Skeletal muscle satellite cell (primary cell): Measurements from ENCODE around the gene FCER1G.
A peak's percentile ranks its signal among the peaks of the same experiment; 100 is the strongest.

Experiments
- H3K27me3 ChIP-seq: 2 replicates; pipeline ENCODE4 v1.7.0; 2013; ENCODE audit warnings: low read length; ENCODE audit not compliant: control insufficient read depth, insufficient read depth
- H3K36me3 ChIP-seq: 2 replicates; pipeline ENCODE4 v1.7.0; 2013; ENCODE audit warnings: mild to moderate bottlenecking, control low read depth, low read length; ENCODE audit not compliant: insufficient read depth
- H3K4me1 ChIP-seq: 2 replicates; pipeline ENCODE4 v1.7.0; 2013; ENCODE audit warnings: low read length; ENCODE audit not compliant: control insufficient read depth, insufficient read depth
- H3K4me2 ChIP-seq: 2 replicates; pipeline ENCODE4 v1.7.0; 2013; ENCODE audit warnings: mild to moderate bottlenecking, low read length
- H3K4me3 ChIP-seq: 2 replicates; pipeline ENCODE4 v1.7.0; 2013; ENCODE audit warnings: low read length
- H3K9ac ChIP-seq: 2 replicates; pipeline ENCODE4 v1.7.0; 2013; ENCODE audit warnings: mild to moderate bottlenecking, low read depth, low read length, moderate library complexity
- H3K9me3 ChIP-seq: replicated peaks from 2 replicates; pipeline ENCODE4 v1.7.0; 2013; ENCODE audit warnings: mild to moderate bottlenecking, control low read depth, low read length

The FCER1G gene

DNA sequence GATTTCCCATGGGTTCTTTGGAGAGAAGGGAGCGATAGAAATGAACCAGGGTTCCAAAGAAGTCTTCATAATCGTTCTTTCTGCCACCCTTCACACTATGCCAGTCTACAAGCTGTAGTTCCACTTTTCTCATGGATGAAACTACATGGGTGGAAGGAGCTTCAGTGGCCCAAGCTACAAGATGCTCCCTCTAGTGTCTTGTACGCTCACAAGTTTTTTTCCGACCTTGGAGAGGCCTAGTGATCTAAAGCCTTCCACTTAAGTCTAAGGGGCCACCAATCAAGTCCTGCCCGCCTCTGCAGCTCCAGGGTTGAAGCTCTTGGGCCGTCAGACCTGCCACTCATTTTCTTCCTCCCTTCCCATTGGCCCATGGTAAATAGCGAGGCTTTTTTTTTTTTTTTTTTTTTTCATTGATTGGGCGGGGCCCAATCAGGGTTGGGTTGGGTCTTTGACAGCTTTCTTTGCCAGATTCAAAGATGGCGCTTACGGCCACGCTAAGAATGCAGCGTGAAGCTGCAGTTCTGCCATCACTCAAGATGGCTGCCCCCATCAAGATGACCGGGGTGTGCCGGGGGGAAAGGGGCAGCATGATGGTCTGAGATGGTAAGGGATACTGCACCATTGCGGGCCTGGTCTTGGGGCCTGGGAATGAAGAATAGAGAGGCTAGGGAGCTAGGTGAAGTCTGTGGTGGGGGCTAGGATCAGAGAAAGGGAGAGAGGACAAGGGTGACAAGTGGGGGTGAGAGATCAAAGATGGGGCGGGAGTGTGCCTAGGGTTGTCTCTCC is 10.6 kb downstream of the FCER1G start, which contains the start of gene TOMM40L:
TOMM40L (plus strand) TSS at position 527 of the 786 bp plus-strand sequence. CDS start 430 bp downstream, outside the sequence.
- Histone ChIP-seq H3K36me3 (peaks cover 19% of the 10 kb centered on the region), H3K4me3 (peak within 1 kb of the TSS; percentile 93), H3K9me3 (no peaks in the 10 kb centered on the region), H3K4me2 (peak within 1 kb of the TSS; percentile 87), H3K4me1 (peaks cover 20% of the 10 kb centered on the region), H3K9ac (peak within 1 kb of the TSS; percentile 88), H3K27me3 (no peaks in the 10 kb centered on the region)

DNA sequence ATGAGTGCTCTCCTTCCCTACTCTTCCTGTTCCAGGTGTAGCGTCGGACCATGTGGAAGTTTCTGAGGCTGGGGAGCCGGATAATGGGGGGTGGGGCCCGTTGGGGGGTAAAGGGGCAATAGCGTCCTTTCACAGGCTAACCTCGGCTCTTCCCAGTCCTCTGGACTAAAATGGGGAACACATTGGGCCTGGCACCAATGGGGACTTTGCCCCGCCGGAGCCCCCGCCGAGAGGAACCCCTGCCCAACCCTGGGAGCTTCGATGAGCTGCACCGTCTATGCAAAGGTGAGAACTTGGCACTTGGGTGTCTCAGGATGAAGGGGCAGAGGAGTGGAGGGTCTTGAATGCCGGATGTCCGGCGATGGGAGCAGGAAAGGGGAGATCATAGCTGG is 11.2 kb downstream of the FCER1G start:
- Histone ChIP-seq H3K9me3 (no peaks in the 10 kb centered on the region), H3K36me3 (peaks cover 19% of the 10 kb centered on the region), H3K4me3 (peak overlapping the region; percentile 93), H3K27me3 (no peaks in the 10 kb centered on the region), H3K4me1 (peaks cover 20% of the 10 kb centered on the region), H3K4me2 (peak overlapping the region; percentile 87), H3K9ac (peak overlapping the region; percentile 88)

DNA sequence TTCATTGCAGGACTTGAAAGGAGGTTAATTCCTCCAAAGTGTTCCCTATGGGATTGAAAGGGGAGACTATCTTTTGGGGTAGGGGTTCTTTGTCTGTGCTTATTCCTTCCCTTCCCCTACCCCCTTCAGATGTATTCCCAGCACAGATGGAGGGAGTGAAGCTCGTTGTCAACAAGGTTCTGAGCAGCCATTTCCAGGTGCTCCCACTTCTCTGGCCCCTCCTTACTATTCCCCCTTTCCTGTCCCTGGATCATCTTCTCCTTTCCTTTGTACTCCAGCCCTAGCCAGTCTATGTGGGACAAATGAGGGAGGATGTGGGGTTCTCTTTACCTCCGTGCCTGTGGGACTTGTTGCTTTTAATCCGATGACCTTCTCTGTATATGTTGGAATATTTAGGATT is 11.7 kb downstream of the FCER1G start:
- H3K4me1 ChIP-seq = peaks cover 20% of the 10 kb centered on the region
- peaks cover 19% of the 10 kb centered on the region for H3K36me3 ChIP-seq
- peak overlapping the region; percentile 93 for H3K4me3 ChIP-seq
- H3K27me3 ChIP-seq = no peaks in the 10 kb centered on the region
- H3K4me2 ChIP-seq = peak overlapping the region; percentile 87
- no peaks in the 10 kb centered on the region for H3K9me3 ChIP-seq
- peak overlapping the region; percentile 88 for H3K9ac ChIP-seq

DNA sequence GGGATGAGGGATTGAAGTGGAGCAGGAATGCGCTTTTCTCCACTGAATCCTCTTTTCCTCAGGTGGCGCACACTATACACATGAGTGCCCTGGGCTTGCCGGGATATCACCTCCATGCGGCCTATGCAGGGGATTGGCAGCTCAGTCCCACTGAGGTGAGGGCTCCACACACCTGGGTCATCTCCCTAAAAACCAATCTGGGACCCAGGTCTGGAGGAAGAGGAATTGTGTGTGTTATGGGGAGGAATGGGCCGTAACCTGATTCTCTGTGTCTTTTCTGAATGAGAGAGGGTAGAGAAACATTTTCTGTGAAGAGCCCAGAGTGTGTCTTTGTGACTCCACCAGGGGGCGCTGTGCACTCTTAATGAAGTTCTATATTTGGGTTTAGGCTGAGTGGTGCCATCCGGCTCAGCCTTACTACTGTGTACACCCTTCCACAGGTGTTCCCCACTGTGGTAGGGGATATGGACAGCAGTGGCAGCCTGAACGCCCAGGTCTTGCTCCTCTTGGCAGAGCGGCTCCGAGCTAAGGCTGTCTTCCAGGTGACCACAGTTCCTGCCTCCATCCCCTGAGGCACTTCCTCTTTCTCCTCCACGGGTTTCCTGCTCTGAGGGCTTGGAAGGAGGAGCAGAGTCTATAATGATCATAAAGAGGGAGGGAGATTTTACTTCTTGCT is 12.2 kb downstream of the FCER1G start:
- Histone ChIP-seq H3K27me3 (no peaks in the 10 kb centered on the region), H3K4me2 (peak overlapping the region; percentile 87), H3K4me3 (peak overlapping the region; percentile 93), H3K9ac (peak overlapping the region; percentile 88), H3K36me3 (peaks cover 19% of the 10 kb centered on the region), H3K9me3 (no peaks in the 10 kb centered on the region), H3K4me1 (peaks cover 20% of the 10 kb centered on the region)

DNA sequence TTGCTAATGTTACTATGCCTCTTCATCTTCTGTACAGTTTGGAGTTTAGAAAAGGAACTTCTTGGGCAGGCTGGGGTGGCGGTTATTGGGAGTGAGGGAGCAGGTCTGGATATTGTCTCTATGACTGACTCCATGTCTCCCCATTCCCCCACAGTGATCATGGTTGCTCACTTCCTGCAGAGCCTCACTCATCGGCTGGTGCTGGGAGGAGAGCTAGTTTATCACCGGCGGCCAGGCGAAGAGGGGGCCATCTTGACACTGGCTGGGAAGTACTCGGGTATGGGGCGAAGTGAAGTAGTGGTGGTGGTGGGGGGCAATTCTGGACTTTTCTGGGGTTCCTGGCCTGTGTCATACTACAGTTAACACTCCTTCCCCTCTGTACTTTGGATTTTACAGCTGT is 12.9 kb downstream of the FCER1G start:
- no peaks in the 10 kb centered on the region for H3K27me3 ChIP-seq
- peaks cover 20% of the 10 kb centered on the region for H3K4me1 ChIP-seq
- no peak overlapping the region for H3K4me3 ChIP-seq
- peaks cover 19% of the 10 kb centered on the region for H3K36me3 ChIP-seq
- H3K4me2 ChIP-seq = no peak overlapping the region
- H3K9me3 ChIP-seq = no peaks in the 10 kb centered on the region
- H3K9ac ChIP-seq = no peak overlapping the region

DNA sequence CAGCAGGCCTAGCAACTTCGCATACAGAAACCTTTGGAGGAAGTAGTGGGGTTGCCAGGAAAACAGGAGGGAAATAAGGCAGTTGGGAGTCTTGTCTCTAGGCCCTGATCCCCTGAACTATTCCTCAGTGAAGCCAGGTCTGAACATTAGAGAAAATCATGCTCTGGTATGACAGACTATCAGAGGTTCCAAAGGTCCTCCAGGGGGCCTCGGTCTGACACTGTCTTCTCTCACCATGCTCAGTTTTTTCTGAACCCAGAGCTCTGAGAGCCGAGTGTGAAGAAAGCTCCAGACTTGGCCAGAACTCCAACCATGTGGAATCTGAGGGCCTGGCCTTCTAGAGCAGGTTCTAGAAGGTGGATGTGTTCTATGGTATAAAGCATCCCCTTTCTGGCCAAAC is 14.8 kb downstream of the FCER1G start:
- H3K27me3 ChIP-seq = no peaks in the 10 kb centered on the region
- peaks cover 20% of the 10 kb centered on the region for H3K4me1 ChIP-seq
- no peaks in the 10 kb centered on the region for H3K9me3 ChIP-seq
- no peak overlapping the region for H3K9ac ChIP-seq
- H3K4me2 ChIP-seq = no peak overlapping the region
- H3K36me3 ChIP-seq = peaks cover 19% of the 10 kb centered on the region
- no peak overlapping the region for H3K4me3 ChIP-seq

DNA sequence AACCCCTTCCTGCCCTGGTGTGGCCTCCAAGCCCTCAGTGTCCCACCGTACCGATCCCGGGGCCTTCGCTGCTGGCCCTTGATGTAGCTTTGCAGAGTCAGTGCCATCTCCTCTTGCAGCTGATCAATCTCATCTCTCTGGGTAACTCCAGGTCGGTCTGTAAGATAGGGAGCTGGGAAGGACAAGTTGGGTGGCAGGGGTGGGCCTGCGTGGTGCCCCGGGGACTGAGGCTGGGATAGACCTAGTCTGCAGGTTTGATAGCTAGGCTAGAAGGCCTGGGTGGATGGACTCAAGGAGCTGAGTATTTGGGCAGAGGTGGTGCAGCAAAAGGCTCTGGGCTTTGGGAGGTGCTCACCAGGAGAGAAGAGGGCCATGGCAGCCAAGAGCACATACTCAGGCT is 15.7 kb downstream of the FCER1G start:
- H3K4me3 ChIP-seq = no peak overlapping the region
- no peak overlapping the region for H3K9ac ChIP-seq
- H3K36me3 ChIP-seq = peaks cover 19% of the 10 kb centered on the region
- H3K9me3 ChIP-seq = no peaks in the 10 kb centered on the region
- peaks cover 15% of the 10 kb centered on the region for H3K4me1 ChIP-seq
- H3K4me2 ChIP-seq = no peak overlapping the region
- H3K27me3 ChIP-seq = peaks cover 4% of the 10 kb centered on the region

DNA sequence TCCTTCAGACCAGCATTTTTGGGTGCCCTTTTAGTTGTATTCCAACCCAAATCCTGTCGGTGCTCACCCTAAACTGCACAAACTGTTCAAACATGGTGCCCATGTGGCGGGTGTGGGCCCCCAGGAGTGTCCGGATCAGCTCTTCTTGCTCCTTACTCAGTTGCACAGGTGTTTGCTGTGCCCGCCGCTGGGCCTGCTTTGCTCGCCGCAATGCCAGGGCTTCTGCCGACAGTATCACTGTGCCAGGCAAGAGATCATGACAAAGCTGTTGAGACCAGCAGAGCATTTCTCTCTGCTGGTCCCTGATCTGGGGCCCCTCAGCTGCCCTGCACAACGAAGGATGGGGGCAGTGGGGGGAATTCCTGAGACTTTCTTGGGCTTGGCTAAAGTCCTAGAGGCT is 18.0 kb downstream of the FCER1G start:
- Histone ChIP-seq H3K9me3 (no peaks in the 10 kb centered on the region), H3K36me3 (peaks cover 19% of the 10 kb centered on the region), H3K4me2 (no peak overlapping the region), H3K4me3 (no peak overlapping the region), H3K4me1 (no peaks in the 10 kb centered on the region), H3K9ac (no peak overlapping the region), H3K27me3 (peaks cover 6% of the 10 kb centered on the region)

DNA sequence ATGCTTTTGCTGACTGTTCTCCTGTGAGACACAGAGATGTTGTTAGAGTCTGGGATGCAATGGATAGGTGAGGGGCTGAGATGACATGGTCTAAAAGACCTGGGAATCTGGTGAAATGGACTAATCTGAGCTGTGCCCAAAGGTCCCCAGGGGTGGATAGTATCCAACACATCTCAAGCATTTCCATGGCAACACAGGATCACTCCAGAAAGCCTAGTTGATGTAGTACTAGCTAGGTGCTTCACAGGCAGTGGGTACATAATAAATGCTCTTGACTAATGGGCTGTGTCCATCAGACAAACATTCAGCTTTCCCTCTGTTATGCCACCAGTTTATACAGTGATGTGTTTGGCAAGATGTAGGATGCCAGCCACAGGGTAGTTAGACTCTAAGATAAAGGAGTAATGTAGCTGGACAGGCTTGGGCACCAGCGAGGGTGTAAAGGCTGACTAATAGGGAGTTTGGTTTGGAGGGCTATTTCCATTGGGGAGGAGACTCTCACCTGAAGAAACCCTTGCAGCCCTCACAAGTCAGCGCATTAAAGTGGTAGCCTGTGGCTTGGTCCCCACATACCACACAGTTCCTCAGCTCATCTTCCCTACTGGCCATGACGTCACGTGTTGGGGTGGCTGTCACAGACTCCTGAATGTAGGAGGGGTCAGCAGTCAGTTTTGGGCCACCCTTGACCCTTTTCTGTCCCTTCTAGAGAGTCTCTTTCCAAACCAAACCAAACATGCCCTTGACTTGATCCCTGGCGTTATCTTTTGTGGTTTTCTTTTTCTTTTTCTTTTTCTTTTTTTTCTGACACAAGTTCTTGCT is 21.1 kb downstream of the FCER1G start:
- H3K4me2 ChIP-seq = no peak overlapping the region
- H3K9me3 ChIP-seq = no peaks in the 10 kb centered on the region
- no peaks in the 10 kb centered on the region for H3K36me3 ChIP-seq
- no peak overlapping the region for H3K9ac ChIP-seq
- H3K27me3 ChIP-seq = peaks cover 18% of the 10 kb centered on the region
- H3K4me1 ChIP-seq = no peaks in the 10 kb centered on the region
- H3K4me3 ChIP-seq = no peak overlapping the region

DNA sequence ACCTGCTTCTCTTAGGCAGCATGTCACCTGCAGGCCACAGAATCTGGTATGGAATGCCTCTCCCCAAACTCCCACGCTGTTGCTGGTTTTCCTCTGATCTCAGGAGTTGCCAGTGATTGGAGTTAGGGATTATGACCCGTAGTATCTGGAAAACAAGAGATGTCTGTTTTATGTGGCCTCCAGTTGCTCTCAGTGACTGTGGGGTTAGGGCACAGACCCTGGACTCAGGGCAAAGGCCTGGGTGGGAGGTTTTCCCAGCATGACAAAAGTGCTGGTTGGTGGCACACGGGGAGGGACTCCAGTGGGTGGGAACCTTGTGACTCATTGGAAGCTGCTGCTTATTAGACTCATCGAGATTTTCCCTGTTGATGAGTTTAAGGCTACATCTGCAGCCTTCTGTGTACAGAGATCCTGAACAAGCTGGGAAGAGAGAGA is 23.0 kb downstream of the FCER1G start, which contains the start of gene NR1I3:
NR1I3 (minus strand) TSS at position 165 of the 435 bp plus-strand sequence. CDS start 1,638 bp downstream, outside the sequence.
- H3K4me3 ChIP-seq = no peak within 1 kb of the TSS
- H3K36me3 ChIP-seq = no peaks in the 10 kb centered on the region
- no peaks in the 10 kb centered on the region for H3K4me1 ChIP-seq
- H3K27me3 ChIP-seq = peaks cover 23% of the 10 kb centered on the region
- no peak within 1 kb of the TSS for H3K4me2 ChIP-seq
- no peak within 1 kb of the TSS for H3K9ac ChIP-seq
- no peaks in the 10 kb centered on the region for H3K9me3 ChIP-seq

DNA sequence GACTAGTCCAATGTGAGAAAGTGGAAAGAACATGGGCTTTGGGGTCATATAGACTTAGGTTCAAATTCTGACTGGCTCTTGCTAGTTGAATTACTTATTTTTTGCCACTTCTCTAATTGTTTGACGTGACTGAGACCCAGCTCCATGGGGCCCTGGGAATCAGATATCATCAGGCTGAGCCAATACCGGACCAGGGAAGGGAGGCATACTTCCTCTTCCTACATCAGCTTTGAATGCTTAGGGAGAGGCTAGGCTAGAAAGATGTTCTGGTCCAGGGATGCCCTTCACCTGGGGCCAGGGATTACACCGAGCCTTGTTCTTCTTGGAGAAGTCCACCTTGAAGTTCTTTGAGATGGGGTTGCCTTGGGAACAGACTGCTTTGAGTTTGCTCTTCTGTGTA is 26.6 kb downstream of the FCER1G start:
- H3K4me3 ChIP-seq = no peak overlapping the region
- no peaks in the 10 kb centered on the region for H3K9me3 ChIP-seq
- H3K36me3 ChIP-seq = no peaks in the 10 kb centered on the region
- peaks cover 25% of the 10 kb centered on the region for H3K27me3 ChIP-seq
- no peaks in the 10 kb centered on the region for H3K4me1 ChIP-seq
- H3K4me2 ChIP-seq = no peak overlapping the region
- no peak overlapping the region for H3K9ac ChIP-seq
